ENCODE measurements around the gene ROPN1L. TPM values are rescaled to one million over a fixed set of nuclear protein-coding genes. Genes with fewer than 3 reads are reported as not detected.

ROPN1L gene
- total and polyA plus RNA-seq, 10 donors: 2.0 to 27.9 (median 11.4) TPM

DNA sequence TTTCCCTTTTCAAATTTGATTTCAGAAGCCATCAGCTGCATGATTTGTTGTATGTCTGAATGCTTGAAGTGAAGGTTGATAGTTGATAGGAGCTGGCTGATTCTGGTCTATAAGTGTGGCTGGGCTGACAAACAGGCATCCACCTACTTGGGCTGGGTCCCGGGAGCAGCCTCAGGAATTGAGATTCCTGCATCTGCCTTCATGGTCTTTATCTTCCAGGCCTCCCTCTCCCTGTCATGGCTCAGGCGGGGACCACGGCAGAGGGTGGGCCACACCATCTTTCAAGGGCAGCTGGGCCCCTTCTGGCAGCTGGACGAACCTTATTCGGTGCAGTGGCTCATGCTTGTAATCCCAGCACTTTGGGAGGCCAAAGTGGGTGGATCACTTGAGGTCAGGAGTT lies 55.9 kb downstream of the ROPN1L start:
- Histone ChIP-seq H3K9me3 (peaks cover 0 to 22% (median 17%) of the 10 kb centered on the region in 8 donors), H3K4me3 (no peak overlapping the region), H3K36me3 (no peaks in the 10 kb centered on the region), H3K27ac (no peak overlapping the region), H3K4me1 (peaks cover 0 to 11% (median under 1%) of the 10 kb centered on the region in 6 donors), H3K27me3 (replicated peaks in 1 of 7) (no peaks in the 10 kb centered on the region)
- intact Hi-C loops (cut with DNase I; ENCODE audit: low total_unique reads): no loop called here
- TF ChIP-seq POLR2A (IDR thresholded peaks at IDR 0.05): no peak
- TF ChIP-seq POLR2AphosphoS5 (IDR thresholded peaks at IDR 0.05): no peak
- no peak for TF ChIP-seq CTCF (IDR thresholded peaks at IDR 0.05 in 8 of 11, conservative IDR thresholded peaks at IDR 0.05 in 3 of 11)
- 76 to 89% (median 87%) methylated on average over 1 to 5 of the region's 5 CpGs for WGBS, 5 donors
- no peak for DNase-seq

DNA sequence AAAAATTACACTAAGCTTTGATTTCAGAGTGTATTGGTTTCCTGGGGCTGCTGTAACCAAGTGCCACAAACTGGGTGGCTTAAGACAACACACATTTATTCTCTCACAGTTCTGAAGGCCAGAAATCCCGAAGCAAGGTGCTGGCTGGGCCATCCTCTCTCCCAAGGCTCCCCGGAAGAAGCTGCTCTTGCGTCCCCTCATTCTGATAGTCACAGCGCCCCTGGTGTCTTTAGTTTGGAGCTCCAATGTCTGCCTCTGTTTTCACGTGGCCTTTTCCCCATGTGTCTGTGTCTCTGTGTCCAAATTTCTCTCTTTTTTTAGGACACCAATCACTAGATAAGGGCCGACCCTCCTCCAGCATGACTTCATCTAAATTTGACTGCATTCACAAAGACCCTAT lies 56.7 kb downstream of the ROPN1L start:
- TF ChIP-seq POLR2A (IDR thresholded peaks at IDR 0.05) (no peak), CTCF (IDR thresholded peaks at IDR 0.05 in 8 of 11, conservative IDR thresholded peaks at IDR 0.05 in 3 of 11) (no peak), POLR2AphosphoS5 (IDR thresholded peaks at IDR 0.05) (no peak)
- Histone ChIP-seq H3K27ac (no peak overlapping the region), H3K4me1 (peaks cover 0 to 19% (median 6%) of the 10 kb centered on the region in 6 donors), H3K36me3 (no peaks in the 10 kb centered on the region), H3K4me3 (no peak overlapping the region), H3K27me3 (replicated peaks in 1 of 7) (no peaks in the 10 kb centered on the region), H3K9me3 (peaks cover 0 to 22% (median 17%) of the 10 kb centered on the region in 8 donors)
- DNase-seq: no peak
- intact Hi-C loops (cut with DNase I; ENCODE audit: low total_unique reads): no loop called here
- 75 to 89% (median 82%) methylated on average over 6 of the region's 6 CpGs for WGBS, 5 donors

GRCh38 chr5:10499066-10499465 lies 57.4 kb downstream of the ROPN1L start:
- H3K27me3 ChIP-seq (replicated peaks in 1 of 7): no peaks in the 10 kb centered on the region
- no peak overlapping the region for H3K4me3 ChIP-seq
- H3K27ac ChIP-seq: no peak overlapping the region
- intact Hi-C loops (cut with DNase I; ENCODE audit: low total_unique reads): no loop called here
- peaks cover 0 to 15% (median 12%) of the 10 kb centered on the region in 8 donors for H3K9me3 ChIP-seq
- 70 to 87% (median 75%) methylated on average over 9 of the region's 9 CpGs for WGBS, 5 donors
- TF ChIP-seq CTCF (IDR thresholded peaks at IDR 0.05 in 8 of 11, conservative IDR thresholded peaks at IDR 0.05 in 3 of 11) (no peak), POLR2AphosphoS5 (IDR thresholded peaks at IDR 0.05) (no peak), POLR2A (IDR thresholded peaks at IDR 0.05) (no peak)
- H3K36me3 ChIP-seq: no peaks in the 10 kb centered on the region
- DNase-seq: peak; percentile 33
- peaks cover 0 to 26% (median 10%) of the 10 kb centered on the region in 6 donors for H3K4me1 ChIP-seq

DNA sequence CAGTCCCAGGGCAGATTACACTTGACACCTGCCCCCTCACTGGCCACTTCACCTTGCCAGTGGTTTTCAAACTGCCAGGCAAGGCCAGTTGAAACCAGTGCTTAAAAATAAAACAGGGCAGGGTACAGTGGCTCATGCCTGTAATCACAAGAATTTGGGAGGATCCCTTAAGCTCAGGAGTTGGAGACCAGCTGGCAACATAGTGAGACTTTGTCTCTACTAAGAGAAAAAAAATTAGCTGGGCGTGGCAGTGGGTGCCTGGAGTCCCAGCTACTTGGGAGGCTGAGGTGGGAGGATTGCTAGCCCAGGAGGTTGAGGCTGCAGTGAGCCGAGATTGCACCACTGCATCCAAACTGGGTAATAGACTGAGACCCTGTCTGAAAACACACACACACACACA lies 58.1 kb downstream of the ROPN1L start:
- intact Hi-C loops (cut with DNase I; ENCODE audit: low total_unique reads): no loop called here
- 56 to 95% (median 88%) methylated on average over 2 of the region's 2 CpGs for WGBS, 5 donors
- Histone ChIP-seq H3K4me3 (no peak overlapping the region), H3K36me3 (no peaks in the 10 kb centered on the region), H3K27me3 (replicated peaks in 1 of 7) (no peaks in the 10 kb centered on the region), H3K4me1 (peaks cover 0 to 34% (median 14%) of the 10 kb centered on the region in 6 donors), H3K27ac (no peak overlapping the region), H3K9me3 (peaks cover 0 to 8% (median 5%) of the 10 kb centered on the region in 8 donors)
- DNase-seq: no peak
- no peak for TF ChIP-seq POLR2A (IDR thresholded peaks at IDR 0.05)
- no peak for TF ChIP-seq CTCF (IDR thresholded peaks at IDR 0.05 in 8 of 11, conservative IDR thresholded peaks at IDR 0.05 in 3 of 11)
- no peak for TF ChIP-seq POLR2AphosphoS5 (IDR thresholded peaks at IDR 0.05)
